ENCODE measurements around the gene CYP26C1.
A peak's percentile ranks its signal among the peaks of the same experiment; 100 is the strongest.

CYP26C1 gene

DNA sequence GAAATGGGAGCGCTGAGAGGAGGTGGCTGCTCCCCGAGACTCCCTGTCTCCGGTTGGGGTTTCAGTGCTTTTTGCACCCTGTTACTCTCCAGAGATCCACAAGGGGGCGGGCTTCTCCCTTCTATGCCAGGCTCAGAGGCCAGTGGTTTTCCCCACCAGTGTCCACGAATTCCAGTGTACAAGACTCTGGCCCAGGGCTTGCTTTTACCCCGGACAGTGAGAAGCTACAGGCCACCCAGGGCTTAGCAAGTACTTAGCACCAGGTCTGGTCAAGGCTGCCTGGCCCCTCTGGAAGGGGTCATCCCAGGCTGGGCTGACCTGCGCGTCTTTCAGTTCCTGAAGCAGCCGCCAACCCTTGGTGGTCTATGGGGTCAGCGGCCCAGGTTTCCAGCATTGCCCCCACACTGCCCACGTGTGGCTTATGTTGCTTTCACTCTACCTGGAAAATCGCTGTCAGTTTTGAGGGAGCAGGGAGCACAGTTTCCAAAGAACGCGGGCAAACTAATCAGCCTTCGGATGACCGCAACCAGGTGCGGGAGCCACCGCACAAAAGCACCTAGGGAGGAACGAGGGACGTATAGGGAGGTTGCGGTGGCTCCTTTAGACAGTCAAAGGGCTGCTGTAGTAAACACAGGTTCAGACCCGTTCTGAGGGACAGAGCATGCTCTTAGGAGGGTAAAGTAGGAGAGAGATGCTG, 19.9 kb downstream of the CYP26C1 start:
- H3K27ac ChIP-seq: no peak overlapping the region
- POLR2A ChIA-PET (ENCODE audit: low non-redundant PET): no interaction called here
- TF ChIP-seq, protein P1, sequence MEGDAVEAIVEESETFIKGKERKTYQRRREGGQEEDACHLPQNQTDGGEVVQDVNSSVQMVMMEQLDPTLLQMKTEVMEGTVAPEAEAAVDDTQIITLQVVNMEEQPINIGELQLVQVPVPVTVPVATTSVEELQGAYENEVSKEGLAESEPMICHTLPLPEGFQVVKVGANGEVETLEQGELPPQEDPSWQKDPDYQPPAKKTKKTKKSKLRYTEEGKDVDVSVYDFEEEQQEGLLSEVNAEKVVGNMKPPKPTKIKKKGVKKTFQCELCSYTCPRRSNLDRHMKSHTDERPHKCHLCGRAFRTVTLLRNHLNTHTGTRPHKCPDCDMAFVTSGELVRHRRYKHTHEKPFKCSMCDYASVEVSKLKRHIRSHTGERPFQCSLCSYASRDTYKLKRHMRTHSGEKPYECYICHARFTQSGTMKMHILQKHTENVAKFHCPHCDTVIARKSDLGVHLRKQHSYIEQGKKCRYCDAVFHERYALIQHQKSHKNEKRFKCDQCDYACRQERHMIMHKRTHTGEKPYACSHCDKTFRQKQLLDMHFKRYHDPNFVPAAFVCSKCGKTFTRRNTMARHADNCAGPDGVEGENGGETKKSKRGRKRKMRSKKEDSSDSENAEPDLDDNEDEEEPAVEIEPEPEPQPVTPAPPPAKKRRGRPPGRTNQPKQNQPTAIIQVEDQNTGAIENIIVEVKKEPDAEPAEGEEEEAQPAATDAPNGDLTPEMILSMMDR (conservative IDR thresholded peaks at IDR 0.05; ENCODE audit: low read depth): peak; percentile 74
- CTCF ChIA-PET: interaction anchor here (0.6 to 1.5 kb wide), 23 partner anchors 8 to 805 kb away, joined by 3 to 7 read pairs (median 4); no protein-coding TSS in a partner anchor
- DNase-seq (ENCODE audit: low spot score): peak; percentile 80

DNA sequence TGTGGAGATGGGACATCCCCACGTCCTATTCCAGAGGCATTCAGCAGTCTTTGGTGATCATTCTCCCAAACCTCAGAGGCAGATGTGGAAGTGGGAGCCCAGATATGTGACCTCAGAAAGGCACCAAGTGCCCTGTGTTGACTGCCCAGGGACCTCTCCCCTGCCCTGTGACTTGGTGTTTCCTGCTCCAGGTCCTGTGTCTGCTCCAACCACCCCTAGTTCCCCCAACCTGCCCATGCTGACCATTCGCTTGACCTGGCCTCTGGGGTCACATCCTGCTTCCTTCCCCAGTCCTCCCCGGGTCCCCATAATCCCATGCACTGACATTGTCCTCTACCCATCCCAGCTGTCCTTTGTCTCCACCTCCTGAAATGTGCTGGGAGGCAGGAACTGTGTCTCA, 20.7 kb downstream of the CYP26C1 start:
- CTCF ChIA-PET: interaction anchor here (0.8 kb wide), 1 partner anchor 182 kb away, joined by 3 read pairs; no protein-coding TSS in a partner anchor
- no peak overlapping the region for H3K27ac ChIP-seq
- POLR2A ChIA-PET (ENCODE audit: low non-redundant PET): no interaction called here
- TF ChIP-seq, protein P1 (conservative IDR thresholded peaks at IDR 0.05; ENCODE audit: low read depth): no peak
- no peak for DNase-seq (ENCODE audit: low spot score)

DNA sequence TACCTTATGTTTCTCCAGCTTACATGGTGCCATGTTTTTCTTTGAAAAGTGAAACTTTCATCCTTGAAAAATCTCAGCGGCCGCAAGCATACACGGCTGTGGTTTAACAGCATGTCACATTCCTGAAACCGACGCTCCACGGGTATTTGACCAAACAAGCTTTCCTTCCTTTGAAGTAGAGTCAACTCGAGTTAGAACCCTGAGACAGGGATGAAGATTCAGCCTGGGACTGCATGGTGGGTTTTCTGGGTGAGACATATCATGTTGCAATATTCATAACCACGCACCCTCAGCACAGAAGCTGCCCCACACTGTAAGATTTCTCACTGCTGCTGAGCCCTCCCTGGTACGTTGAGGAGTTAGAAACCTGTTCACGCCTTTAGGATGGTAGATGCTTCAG, 21.2 kb downstream of the CYP26C1 start:
- CTCF ChIA-PET: no interaction called here
- TF ChIP-seq, protein P1 (conservative IDR thresholded peaks at IDR 0.05; ENCODE audit: low read depth): no peak
- DNase-seq (ENCODE audit: low spot score): no peak
- no peak overlapping the region for H3K27ac ChIP-seq
- POLR2A ChIA-PET (ENCODE audit: low non-redundant PET): no interaction called here

DNA sequence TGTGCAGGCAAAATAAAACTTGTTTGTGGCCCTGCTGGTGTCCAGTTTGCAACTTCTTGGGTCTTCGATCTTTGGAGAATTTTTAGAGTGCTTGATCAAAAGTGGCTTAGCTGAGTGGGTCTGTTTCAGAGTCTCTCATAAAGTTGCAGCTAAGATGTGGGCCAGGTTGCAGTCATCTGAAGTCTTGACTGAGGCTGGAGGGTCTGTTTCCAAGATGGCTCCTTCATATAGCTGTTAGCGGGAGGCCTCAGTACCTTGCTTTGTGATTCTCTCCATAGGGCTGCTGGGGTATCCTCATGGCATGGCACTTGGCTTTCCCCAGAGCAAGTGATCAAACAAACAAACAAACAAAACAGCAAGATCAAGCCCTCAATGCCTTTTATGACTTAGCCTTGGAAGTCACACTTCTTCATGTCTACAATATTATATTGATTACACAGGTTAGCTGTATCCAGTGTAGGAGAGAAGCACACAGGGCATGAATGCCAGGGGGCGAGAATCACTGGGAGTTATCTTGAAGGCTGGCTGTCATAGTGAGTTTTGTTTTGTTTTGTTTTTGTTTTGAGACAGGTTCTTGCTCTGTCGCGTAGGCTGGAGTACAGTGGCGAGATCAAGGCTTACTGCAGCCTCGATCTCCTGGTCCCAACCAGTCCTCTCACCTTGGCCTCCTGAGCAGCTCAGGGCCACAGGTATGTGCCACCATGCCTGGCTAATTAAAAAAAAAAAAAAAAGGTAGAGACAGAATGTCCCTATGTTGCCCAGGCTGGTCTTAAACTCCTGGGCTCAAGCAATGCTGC, 23.3 kb downstream of the CYP26C1 start:
- POLR2A ChIA-PET (ENCODE audit: low non-redundant PET): no interaction called here
- no peak overlapping the region for H3K27ac ChIP-seq
- CTCF ChIA-PET: interaction anchor here (0.6 kb wide), 1 partner anchor 268 kb away, joined by 4 read pairs; no protein-coding TSS in a partner anchor
- DNase-seq (ENCODE audit: low spot score): no peak
- TF ChIP-seq, protein P1 (conservative IDR thresholded peaks at IDR 0.05; ENCODE audit: low read depth): no peak

DNA sequence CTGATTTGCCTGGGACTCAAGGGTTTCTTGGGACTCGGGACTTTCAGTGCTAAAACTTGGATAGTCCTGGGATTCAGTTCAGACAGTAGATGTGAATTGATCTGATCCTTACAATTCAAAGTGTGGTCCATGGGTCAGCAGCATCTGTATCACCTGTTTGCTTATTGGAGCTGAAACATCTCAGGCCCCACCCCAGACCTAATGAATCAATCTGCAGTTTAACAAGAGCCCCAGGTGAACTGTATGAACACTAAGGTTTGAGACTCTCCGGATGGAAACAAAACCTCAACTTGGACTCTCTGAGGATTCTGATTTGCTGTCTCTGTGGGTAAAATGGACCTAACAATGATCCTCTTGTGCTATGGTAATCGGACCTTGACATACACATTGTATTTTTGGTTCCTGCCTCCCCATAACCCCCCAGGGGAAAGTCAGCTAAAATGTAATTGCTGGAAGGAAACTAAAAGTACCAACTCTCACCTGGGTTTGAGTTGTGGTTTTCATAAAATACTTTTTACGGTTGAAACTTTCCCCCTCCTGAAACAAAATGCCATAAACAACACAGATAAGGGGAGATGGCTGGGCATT, 24.8 kb downstream of the CYP26C1 start:
- no peak for DNase-seq (ENCODE audit: low spot score)
- TF ChIP-seq, protein P1 (conservative IDR thresholded peaks at IDR 0.05; ENCODE audit: low read depth): no peak
- POLR2A ChIA-PET (ENCODE audit: low non-redundant PET): no interaction called here
- CTCF ChIA-PET: no interaction called here
- no peak overlapping the region for H3K27ac ChIP-seq

DNA sequence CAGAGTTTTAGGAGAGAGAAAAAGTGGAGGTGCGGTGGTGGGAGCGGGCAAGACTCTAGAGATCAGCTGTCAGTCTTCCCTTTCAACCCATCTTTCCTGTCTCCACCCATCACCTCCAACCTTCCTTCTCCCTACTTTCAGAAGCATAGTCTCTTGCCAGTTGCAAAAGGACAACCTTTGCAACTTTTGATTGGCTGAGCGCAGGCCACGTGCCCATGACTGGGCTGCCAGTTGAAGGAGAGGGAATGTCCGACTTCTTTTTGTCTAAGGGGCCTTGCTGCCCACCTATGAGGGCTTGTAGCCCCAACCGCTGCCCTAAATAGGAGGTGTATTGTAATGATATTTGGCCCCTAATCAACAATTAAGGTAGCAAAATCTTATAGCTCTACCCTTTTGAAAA, 25.7 kb downstream of the CYP26C1 start:
- ChIA-PET POLR2A (ENCODE audit: low non-redundant PET) (no interaction called here), CTCF (interaction anchor here (0.7 kb wide), 1 partner anchor 106 kb away, joined by 3 read pairs; no protein-coding TSS in a partner anchor)
- no peak overlapping the region for H3K27ac ChIP-seq
- DNase-seq (ENCODE audit: low spot score): no peak
- TF ChIP-seq, protein P1 (conservative IDR thresholded peaks at IDR 0.05; ENCODE audit: low read depth): no peak

Data from RWPE1 (cell line).